ENCODE results near the gene SASH1. TPM values are rescaled to one million over a fixed set of nuclear protein-coding genes. Genes with fewer than 3 reads are reported as not detected.

SASH1 gene
- total RNA-seq, 1 experiment from 2014 or later = 42.0 TPM

DNA sequence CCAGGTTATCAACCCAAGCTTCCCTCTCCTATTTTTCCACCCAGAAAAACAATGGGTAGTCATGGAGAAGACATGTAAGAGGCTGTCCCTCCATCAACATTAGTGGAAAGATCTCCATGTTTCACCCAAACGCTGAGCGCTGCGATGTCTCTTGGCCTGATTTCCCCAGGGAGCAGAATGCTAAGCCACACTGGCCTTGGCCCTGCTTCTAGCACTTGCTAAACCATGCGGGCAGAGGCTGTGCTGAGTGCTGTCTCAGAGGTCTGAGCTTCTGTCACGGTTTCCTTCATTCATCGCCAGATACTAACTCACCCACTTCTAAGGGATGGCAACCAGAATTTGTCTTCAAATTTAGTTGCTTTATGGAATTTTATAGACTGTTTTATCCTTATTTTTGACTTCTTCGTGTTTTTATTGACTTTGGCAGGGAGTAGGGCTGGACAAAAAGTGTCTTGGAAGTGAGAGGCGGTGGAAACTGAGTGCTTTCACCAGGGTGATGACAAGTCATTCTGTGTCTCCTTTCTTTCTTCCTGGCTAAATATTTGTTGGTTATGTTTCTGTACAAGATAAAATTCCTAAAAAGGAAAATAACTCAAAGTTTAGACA, 222.8 kb downstream of the SASH1 start:
- DNase-seq = no peak
- TF ChIP-seq, protein P1, sequence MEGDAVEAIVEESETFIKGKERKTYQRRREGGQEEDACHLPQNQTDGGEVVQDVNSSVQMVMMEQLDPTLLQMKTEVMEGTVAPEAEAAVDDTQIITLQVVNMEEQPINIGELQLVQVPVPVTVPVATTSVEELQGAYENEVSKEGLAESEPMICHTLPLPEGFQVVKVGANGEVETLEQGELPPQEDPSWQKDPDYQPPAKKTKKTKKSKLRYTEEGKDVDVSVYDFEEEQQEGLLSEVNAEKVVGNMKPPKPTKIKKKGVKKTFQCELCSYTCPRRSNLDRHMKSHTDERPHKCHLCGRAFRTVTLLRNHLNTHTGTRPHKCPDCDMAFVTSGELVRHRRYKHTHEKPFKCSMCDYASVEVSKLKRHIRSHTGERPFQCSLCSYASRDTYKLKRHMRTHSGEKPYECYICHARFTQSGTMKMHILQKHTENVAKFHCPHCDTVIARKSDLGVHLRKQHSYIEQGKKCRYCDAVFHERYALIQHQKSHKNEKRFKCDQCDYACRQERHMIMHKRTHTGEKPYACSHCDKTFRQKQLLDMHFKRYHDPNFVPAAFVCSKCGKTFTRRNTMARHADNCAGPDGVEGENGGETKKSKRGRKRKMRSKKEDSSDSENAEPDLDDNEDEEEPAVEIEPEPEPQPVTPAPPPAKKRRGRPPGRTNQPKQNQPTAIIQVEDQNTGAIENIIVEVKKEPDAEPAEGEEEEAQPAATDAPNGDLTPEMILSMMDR (IDR thresholded peaks at IDR 0.05; ENCODE audit: insufficient read depth in 1 of 2, low read depth in 1 of 2, low read length in 1 of 2, severe bottlenecking in 1 of 2, unreplicated experiment in 1 of 2) = no peak
- Mint-ChIP-seq H3K4me1 (ENCODE audit: low read depth, unreplicated experiment) (no peaks in the 10 kb centered on the region), H3K36me3 (ENCODE audit: insufficient read depth, unreplicated experiment) (no peaks in the 10 kb centered on the region), H3K27ac (ENCODE audit: unreplicated experiment) (no peak overlapping the region), H3K4me3 (ENCODE audit: unreplicated experiment) (no peak overlapping the region), H3K9me3 (ENCODE audit: unreplicated experiment) (no peaks in the 10 kb centered on the region), H3K27me3 (ENCODE audit: insufficient read depth, unreplicated experiment) (peaks cover 10% of the 10 kb centered on the region)
- H3K36me3 ChIP-seq (ENCODE audit: control insufficient read depth, insufficient read depth, low read length) = no peaks in the 10 kb centered on the region
- no TSS peak for BruUV-seq (replicated peaks)
- ChIA-PET CTCF (interaction anchor here (0.6 kb wide), 1 partner anchor 217 kb away, joined by 6 read pairs; no protein-coding TSS in a partner anchor), POLR2A (no interaction called here)
- no peaks in the 10 kb centered on the region for H3K9me3 ChIP-seq
- intact Hi-C loops (cut with micrococcal nuclease; ENCODE audit: unreplicated experiment) = no loop called here
- no peak overlapping the region for H3K4me3 ChIP-seq (ENCODE audit: low read depth, low read length)
- peaks cover 1% of the 10 kb centered on the region; the same call in 1 of the 2 replicates for H3K27me3 ChIP-seq (replicated peaks; ENCODE audit: control insufficient read depth, insufficient read depth, low read length)
- no peaks in the 10 kb centered on the region for H3K4me1 ChIP-seq

DNA sequence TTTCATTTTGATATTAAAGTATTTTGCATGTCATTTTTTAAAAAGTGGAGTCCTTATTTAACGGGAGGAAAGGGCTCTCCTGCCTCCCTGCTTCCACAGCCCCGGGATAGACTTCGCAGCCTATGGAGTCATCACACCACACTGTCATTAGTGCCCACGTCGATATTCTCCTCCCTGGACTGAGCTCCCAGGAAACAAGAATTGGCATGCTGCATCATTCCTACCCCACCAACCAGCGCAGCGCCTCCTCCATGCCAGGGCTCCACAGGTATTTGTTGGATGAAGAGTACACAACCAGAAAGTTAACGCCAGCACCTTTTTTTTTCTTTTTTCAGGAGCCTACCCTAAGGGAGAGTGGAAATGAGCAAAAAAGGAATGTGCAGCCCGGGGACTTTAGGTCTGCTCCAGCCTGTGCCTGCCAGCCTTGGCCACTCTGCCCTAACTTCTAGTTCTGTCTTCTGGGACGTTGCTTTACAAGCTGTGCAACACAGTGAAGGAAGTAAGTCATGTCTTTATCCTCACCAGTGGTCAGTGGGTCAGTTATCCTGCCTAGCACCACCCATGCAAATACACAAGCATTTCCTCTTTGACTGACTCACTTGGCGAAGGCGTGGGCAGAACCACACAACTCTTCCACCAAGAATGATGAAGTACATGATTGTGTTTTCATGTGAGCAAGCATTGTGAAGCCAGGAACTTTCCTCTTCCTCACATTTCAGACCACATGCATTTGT, 223.5 kb downstream of the SASH1 start:
- intact Hi-C loops (cut with micrococcal nuclease; ENCODE audit: unreplicated experiment) = no loop called here
- no peak overlapping the region for H3K4me3 Mint-ChIP-seq (ENCODE audit: unreplicated experiment)
- no TSS peak for BruUV-seq (replicated peaks)
- no peak overlapping the region for H3K27ac Mint-ChIP-seq (ENCODE audit: unreplicated experiment)
- ChIA-PET CTCF (interaction anchor here (0.6 kb wide), 1 partner anchor 216 kb away, joined by 6 read pairs; no protein-coding TSS in a partner anchor), POLR2A (no interaction called here)
- H3K4me3 ChIP-seq (ENCODE audit: low read depth, low read length) = no peak overlapping the region
- peaks cover 1% of the 10 kb centered on the region; the same call in 1 of the 2 replicates for H3K27me3 ChIP-seq (replicated peaks; ENCODE audit: control insufficient read depth, insufficient read depth, low read length)
- H3K27me3 Mint-ChIP-seq (ENCODE audit: insufficient read depth, unreplicated experiment) = peaks cover 10% of the 10 kb centered on the region
- H3K36me3 Mint-ChIP-seq (ENCODE audit: insufficient read depth, unreplicated experiment) = no peaks in the 10 kb centered on the region
- no peaks in the 10 kb centered on the region for H3K36me3 ChIP-seq (ENCODE audit: control insufficient read depth, insufficient read depth, low read length)
- H3K4me1 ChIP-seq = no peaks in the 10 kb centered on the region
- no peaks in the 10 kb centered on the region for H3K9me3 ChIP-seq
- no peaks in the 10 kb centered on the region for H3K4me1 Mint-ChIP-seq (ENCODE audit: low read depth, unreplicated experiment)
- no peak for DNase-seq
- H3K9me3 Mint-ChIP-seq (ENCODE audit: unreplicated experiment) = no peaks in the 10 kb centered on the region
- TF ChIP-seq, protein P1 (IDR thresholded peaks at IDR 0.05; ENCODE audit: insufficient read depth in 1 of 2, low read depth in 1 of 2, low read length in 1 of 2, severe bottlenecking in 1 of 2, unreplicated experiment in 1 of 2) = no peak

DNA sequence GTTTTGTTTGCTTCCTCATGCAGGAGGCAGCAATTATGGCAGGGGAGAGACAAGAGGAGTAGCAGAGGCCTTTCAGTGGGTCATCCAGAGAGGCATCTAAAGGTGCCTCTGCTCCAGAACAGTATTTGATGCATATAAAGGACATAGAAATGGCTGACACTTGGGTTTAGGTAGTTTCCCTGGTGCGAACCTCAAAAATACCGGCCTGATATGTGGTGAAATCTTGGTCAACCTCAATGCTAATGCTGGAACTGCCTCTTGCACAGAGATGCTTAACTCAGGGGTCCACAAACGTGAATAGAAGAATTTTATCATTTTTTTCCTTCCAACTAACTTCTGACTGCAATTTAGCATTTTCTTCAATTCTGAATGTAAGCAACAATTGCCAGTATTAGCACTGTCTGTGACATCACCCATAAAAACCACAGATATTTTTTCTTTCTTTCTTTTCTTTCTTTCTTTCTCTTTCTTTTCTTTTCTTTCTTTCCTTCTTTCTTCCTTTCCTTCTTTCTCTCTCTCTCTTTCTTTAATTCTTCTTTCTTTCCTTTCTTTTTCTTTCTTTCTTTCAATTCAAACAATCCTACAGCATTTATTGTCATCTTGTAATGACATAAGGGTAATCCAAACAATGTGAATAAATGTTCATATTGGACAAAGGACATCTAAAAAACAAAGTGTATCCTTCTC, 224.2 kb downstream of the SASH1 start:
- H3K36me3 ChIP-seq (ENCODE audit: control insufficient read depth, insufficient read depth, low read length) = no peaks in the 10 kb centered on the region
- DNase-seq = no peak
- no peak overlapping the region for H3K27ac Mint-ChIP-seq (ENCODE audit: unreplicated experiment)
- H3K4me3 ChIP-seq (ENCODE audit: low read depth, low read length) = no peak overlapping the region
- no peaks in the 10 kb centered on the region for H3K36me3 Mint-ChIP-seq (ENCODE audit: insufficient read depth, unreplicated experiment)
- H3K9me3 Mint-ChIP-seq (ENCODE audit: unreplicated experiment) = no peaks in the 10 kb centered on the region
- no TSS peak for BruUV-seq (replicated peaks)
- intact Hi-C loops (cut with micrococcal nuclease; ENCODE audit: unreplicated experiment) = no loop called here
- peaks cover 1% of the 10 kb centered on the region; the same call in 1 of the 2 replicates for H3K27me3 ChIP-seq (replicated peaks; ENCODE audit: control insufficient read depth, insufficient read depth, low read length)
- no peak overlapping the region for H3K4me3 Mint-ChIP-seq (ENCODE audit: unreplicated experiment)
- H3K4me1 Mint-ChIP-seq (ENCODE audit: low read depth, unreplicated experiment) = no peaks in the 10 kb centered on the region
- ChIA-PET POLR2A (no interaction called here), CTCF (no interaction called here)
- TF ChIP-seq, protein P1 (IDR thresholded peaks at IDR 0.05; ENCODE audit: insufficient read depth in 1 of 2, low read depth in 1 of 2, low read length in 1 of 2, severe bottlenecking in 1 of 2, unreplicated experiment in 1 of 2) = no peak
- peaks cover 13% of the 10 kb centered on the region for H3K27me3 Mint-ChIP-seq (ENCODE audit: insufficient read depth, unreplicated experiment)
- no peaks in the 10 kb centered on the region for H3K4me1 ChIP-seq
- H3K9me3 ChIP-seq = no peaks in the 10 kb centered on the region
